Esophagus muscularis mucosa (tissue), 3 donors: ENCODE results near the gene FBXL5.

Experiments
- CTCF ChIP-seq, 3 experiments: fragments of 200-600 bp in 2 of 3; fragments of 450-650 bp in 1 of 3; sonication (generic) in 2 of 3; IDR thresholded peaks; one replicate each; pipeline ENCODE4 v1.5.1; 2017 to 2019; ENCODE audit warnings: antibody characterized with exemption in 3 of 3, mild to moderate bottlenecking in 2 of 3, moderate library complexity in 1 of 3
- POLR2A ChIP-seq: fragments of 450-650 bp; IDR thresholded peaks from one replicate; pipeline ENCODE4 v1.6.1; 2017; ENCODE audit warnings: antibody characterized with exemption, moderate library complexity, mild to moderate bottlenecking, low read depth
- POLR2AphosphoS5 ChIP-seq, 2 donors: sonication (generic); formaldehyde crosslinking; IDR thresholded peaks; one replicate each; pipeline ENCODE4 v1.6.1; 2017; ENCODE audit warnings: antibody characterized with exemption in 2 of 2

DNA sequence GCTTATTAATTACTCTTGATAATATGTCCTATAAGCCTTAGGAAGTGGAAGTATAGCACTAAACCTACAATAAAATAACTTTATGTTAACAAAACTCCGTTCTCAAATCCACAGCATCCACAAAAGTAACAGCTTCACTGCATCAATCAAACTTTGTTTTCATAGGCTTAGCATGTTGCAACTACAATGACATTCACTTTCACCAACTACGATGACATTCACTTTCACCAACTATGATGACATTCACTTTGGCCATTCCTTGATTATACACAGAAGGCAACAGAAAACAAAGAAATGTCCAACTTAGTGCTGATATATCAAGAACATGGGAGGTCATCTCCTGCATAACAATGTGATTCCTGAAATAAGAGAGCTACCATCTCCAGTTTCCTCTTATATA is 44.3 kb downstream of the FBXL5 start:
- no peak for TF ChIP-seq CTCF (IDR thresholded peaks at IDR 0.05)
- no peak for TF ChIP-seq POLR2AphosphoS5 (IDR thresholded peaks at IDR 0.05)
- no peak for TF ChIP-seq POLR2A
